ENCODE data around the gene PSMD3. TPM values are rescaled to one million over a fixed set of nuclear protein-coding genes. Genes with fewer than 3 reads are reported as not detected.

The PSMD3 gene
- total RNA-seq, 4 donors from 2014 or later: 58.1 to 117 (median 84.0) TPM

GRCh38 chr17:39981207-39981741 is 667 bp downstream of the PSMD3 start:
- no peak for DNase-seq (ENCODE audit: extremely low spot score)
- Histone ChIP-seq H3K27ac (replicated peaks in 1 of 4) (peak overlapping the region; percentile 96 to 99 (median 96)), H3K4me3 (peak overlapping the region; percentile 75 to 100 (median 96)), H3K27me3 (peaks cover 0 to 11% (median 0%) of the 10 kb centered on the region in 4 donors), H3K4me1 (peaks cover 24 to 38% (median 32%) of the 10 kb centered on the region in 4 donors), H3K9me3 (no peaks in the 10 kb centered on the region), H3K36me3 (peaks cover 22 to 24% (median 22%) of the 10 kb centered on the region in 4 donors)
- 3% methylated on average over 8 of the region's 15 CpGs for WGBS
- no peak for TF ChIP-seq POLR2AphosphoS5 (IDR thresholded peaks at IDR 0.05)
- TF ChIP-seq, protein P1, sequence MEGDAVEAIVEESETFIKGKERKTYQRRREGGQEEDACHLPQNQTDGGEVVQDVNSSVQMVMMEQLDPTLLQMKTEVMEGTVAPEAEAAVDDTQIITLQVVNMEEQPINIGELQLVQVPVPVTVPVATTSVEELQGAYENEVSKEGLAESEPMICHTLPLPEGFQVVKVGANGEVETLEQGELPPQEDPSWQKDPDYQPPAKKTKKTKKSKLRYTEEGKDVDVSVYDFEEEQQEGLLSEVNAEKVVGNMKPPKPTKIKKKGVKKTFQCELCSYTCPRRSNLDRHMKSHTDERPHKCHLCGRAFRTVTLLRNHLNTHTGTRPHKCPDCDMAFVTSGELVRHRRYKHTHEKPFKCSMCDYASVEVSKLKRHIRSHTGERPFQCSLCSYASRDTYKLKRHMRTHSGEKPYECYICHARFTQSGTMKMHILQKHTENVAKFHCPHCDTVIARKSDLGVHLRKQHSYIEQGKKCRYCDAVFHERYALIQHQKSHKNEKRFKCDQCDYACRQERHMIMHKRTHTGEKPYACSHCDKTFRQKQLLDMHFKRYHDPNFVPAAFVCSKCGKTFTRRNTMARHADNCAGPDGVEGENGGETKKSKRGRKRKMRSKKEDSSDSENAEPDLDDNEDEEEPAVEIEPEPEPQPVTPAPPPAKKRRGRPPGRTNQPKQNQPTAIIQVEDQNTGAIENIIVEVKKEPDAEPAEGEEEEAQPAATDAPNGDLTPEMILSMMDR (IDR thresholded peaks at IDR 0.05): no peak
- TF ChIP-seq POLR2A (IDR thresholded peaks at IDR 0.05; ENCODE audit: low read depth): no peak
- no peak for TF ChIP-seq EP300 (IDR thresholded peaks at IDR 0.05)
- intact Hi-C loops (cut with DNase I): loop anchor here (2.0 kb wide), 1 partner anchor 54 kb away; the partner anchor contains the start of genes LRRC3C and ORMDL3

GRCh38 chr17:39981766-39982375 is 1.3 kb downstream of the PSMD3 start:
- H3K27ac ChIP-seq (replicated peaks in 1 of 4): peak overlapping the region in 3 of 4 donors; percentile 96 to 99 (median 96)

DNA sequence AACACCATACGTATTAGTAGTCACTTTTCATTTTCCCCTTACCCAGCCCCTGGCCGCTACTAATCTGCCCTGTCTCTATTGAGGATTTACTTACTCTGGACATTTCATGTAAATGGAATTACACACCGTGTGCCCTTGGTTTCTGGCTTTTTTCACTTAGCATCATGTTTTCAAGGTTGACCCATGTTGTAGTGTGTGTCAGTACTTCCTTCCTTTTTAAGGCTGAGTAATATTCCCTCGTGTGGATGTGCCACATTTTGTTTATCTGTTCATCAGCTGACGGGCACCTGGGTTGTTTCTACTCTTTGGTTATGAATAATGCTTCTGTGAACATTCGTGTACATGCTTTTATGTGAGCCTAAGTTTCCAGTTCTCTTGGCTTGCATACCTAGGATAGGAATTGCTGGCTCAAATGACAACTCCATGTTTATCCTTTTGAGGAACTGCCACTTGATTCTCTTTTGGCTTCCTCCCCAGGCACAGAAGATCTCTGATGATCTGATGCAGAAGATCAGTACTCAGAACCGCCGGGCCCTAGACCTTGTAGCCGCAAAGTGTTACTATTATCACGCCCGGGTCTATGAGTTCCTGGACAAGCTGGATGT is 7.7 kb downstream of the PSMD3 start:
- H3K27ac ChIP-seq (replicated peaks in 1 of 4): no peak overlapping the region
- H3K27me3 ChIP-seq: no peaks in the 10 kb centered on the region
- peaks cover under 1 to 8% (median 3%) of the 10 kb centered on the region in 4 donors for H3K4me1 ChIP-seq
- TF ChIP-seq EP300 (IDR thresholded peaks at IDR 0.05) (no peak), POLR2A (IDR thresholded peaks at IDR 0.05; ENCODE audit: low read depth) (no peak), POLR2AphosphoS5 (IDR thresholded peaks at IDR 0.05) (no peak)
- TF ChIP-seq, protein P1 (IDR thresholded peaks at IDR 0.05): no peak
- H3K4me3 ChIP-seq: no peak overlapping the region
- H3K36me3 ChIP-seq: peaks cover 91 to 95% (median 92%) of the 10 kb centered on the region in 4 donors
- DNase-seq (ENCODE audit: extremely low spot score): no peak
- WGBS: 82% methylated on average over 11 of the region's 11 CpGs
- intact Hi-C loops (cut with DNase I): no loop called here
- H3K9me3 ChIP-seq: no peaks in the 10 kb centered on the region

More at GRCh38 chr17:39981766-39982375, 1.3 kb downstream of the PSMD3 start:
- peak overlapping the region; percentile 75 to 100 (median 96) for H3K4me3 ChIP-seq
- 29% methylated on average over 7 of the region's 7 CpGs for WGBS
- peaks cover 0 to 5% (median 0%) of the 10 kb centered on the region in 4 donors for H3K27me3 ChIP-seq
- peaks cover 24 to 38% (median 32%) of the 10 kb centered on the region in 4 donors for H3K4me1 ChIP-seq
- no peaks in the 10 kb centered on the region for H3K9me3 ChIP-seq
- intact Hi-C loops (cut with DNase I): loop anchor here (2.0 kb wide), 1 partner anchor 55 kb away; the partner anchor contains the start of genes LRRC3C and ORMDL3
- peaks cover 28 to 30% (median 28%) of the 10 kb centered on the region in 4 donors for H3K36me3 ChIP-seq
- DNase-seq (ENCODE audit: extremely low spot score): no peak
- TF ChIP-seq POLR2A (IDR thresholded peaks at IDR 0.05; ENCODE audit: low read depth) (no peak), EP300 (IDR thresholded peaks at IDR 0.05) (no peak), POLR2AphosphoS5 (IDR thresholded peaks at IDR 0.05) (no peak)
- TF ChIP-seq, protein P1 (IDR thresholded peaks at IDR 0.05): no peak

- no peak for DNase-seq (ENCODE audit: extremely low spot score)
- TF ChIP-seq, protein P1 (IDR thresholded peaks at IDR 0.05): no peak
- TF ChIP-seq EP300 (IDR thresholded peaks at IDR 0.05) (no peak), POLR2AphosphoS5 (IDR thresholded peaks at IDR 0.05) (no peak), POLR2A (IDR thresholded peaks at IDR 0.05; ENCODE audit: low read depth) (no peak)
- WGBS: 95% methylated on average over 9 of the region's 11 CpGs
- Histone ChIP-seq H3K27me3 (no peaks in the 10 kb centered on the region), H3K4me3 (no peak overlapping the region), H3K36me3 (peaks cover 77 to 97% (median 92%) of the 10 kb centered on the region in 4 donors), H3K4me1 (peaks cover 0 to 16% (median 4%) of the 10 kb centered on the region in 4 donors), H3K9me3 (no peaks in the 10 kb centered on the region), H3K27ac (replicated peaks in 1 of 4) (no peak overlapping the region)
- intact Hi-C loops (cut with DNase I): no loop called here
Observed at GRCh38 chr17:39994448-39994847, 13.8 kb downstream of the PSMD3 start.

Data from esophagus muscularis mucosa (tissue), 4 donors.